Prostate gland (tissue), 2 donors: ENCODE data around the gene CCT3. TPM values are rescaled to one million over a fixed set of nuclear protein-coding genes. Genes with fewer than 3 reads are reported as not detected.

Experiments
- DNase-seq: peaks from one replicate; pipeline ENCODE4 v3.0.0-alpha.2; 2019; ENCODE audit warnings: low spot score
- H3K27ac ChIP-seq, 2 donors: fragments of 200-600 bp; sonication (generic); 2 replicates each; pipeline ENCODE4 v1.5.1; 2017 to 2019
- H3K27me3 ChIP-seq: fragments of 200-600 bp; sonication (generic); replicated peaks from 2 replicates; pipeline ENCODE4 v1.5.1; 2019; ENCODE audit not compliant: insufficient read depth
- H3K36me3 ChIP-seq, 2 donors: fragments of 200-600 bp; sonication (generic); 1 replicate in 1 of 2; 2 replicates in 1 of 2; pipeline versions ENCODE4 v1.5.1 to v1.8.1; 2017 to 2019
- H3K4me1 ChIP-seq: fragments of 200-600 bp; sonication (generic); replicated peaks from 2 replicates; pipeline ENCODE4 v1.5.1; 2019
- H3K4me3 ChIP-seq, 2 donors: fragments of 200-600 bp; sonication (generic); 2 replicates each; pipeline ENCODE4 v1.5.1; 2017 to 2019
- H3K9me3 ChIP-seq: fragments of 200-600 bp; sonication (generic); 2 replicates; pipeline ENCODE4 v1.5.1; 2017
- CTCF ChIP-seq, 4 experiments: fragments of 200-600 bp in 2 of 4; fragments of 450-650 bp in 2 of 4; sonication (generic) in 2 of 4; IDR thresholded peaks; 1 replicate in 3 of 4; 2 replicates in 1 of 4; pipeline ENCODE4 v1.5.1; 2016 to 2019; ENCODE audit warnings: antibody characterized with exemption in 4 of 4, mild to moderate bottlenecking in 2 of 4, moderate library complexity in 2 of 4
- POLR2A ChIP-seq: fragments of 450-650 bp; IDR thresholded peaks from one replicate; pipeline ENCODE4 v1.6.1; 2016; ENCODE audit warnings: antibody characterized with exemption, mild to moderate bottlenecking
- POLR2AphosphoS5 ChIP-seq: sonication (generic); formaldehyde crosslinking; IDR thresholded peaks from one replicate; pipeline ENCODE4 v1.6.1; 2017; ENCODE audit warnings: antibody characterized with exemption
- WGBS: methylation state at CpG from one replicate; pipeline ENCODE4 v1.1.5; 2018; 5-methylcytosine and 5-hydroxymethylcytosine counted together
- intact Hi-C: fragments of 100-400 bp; cut with DNase I; formaldehyde crosslinking; loops from one replicate; pipeline ENCODE4 v1.14.2; 2022
- total RNA-seq, 2 donors: library from RNA; depleted of rRNA; stranded (reverse); fragments of >200 nt; gene quantifications; one replicate each; pipeline ENCODE4 v1.1.0, GENCODE V29; 2016

Gene CCT3
- total RNA-seq, 2 donors from 2014 or later, result 144 to 167 TPM

DNA sequence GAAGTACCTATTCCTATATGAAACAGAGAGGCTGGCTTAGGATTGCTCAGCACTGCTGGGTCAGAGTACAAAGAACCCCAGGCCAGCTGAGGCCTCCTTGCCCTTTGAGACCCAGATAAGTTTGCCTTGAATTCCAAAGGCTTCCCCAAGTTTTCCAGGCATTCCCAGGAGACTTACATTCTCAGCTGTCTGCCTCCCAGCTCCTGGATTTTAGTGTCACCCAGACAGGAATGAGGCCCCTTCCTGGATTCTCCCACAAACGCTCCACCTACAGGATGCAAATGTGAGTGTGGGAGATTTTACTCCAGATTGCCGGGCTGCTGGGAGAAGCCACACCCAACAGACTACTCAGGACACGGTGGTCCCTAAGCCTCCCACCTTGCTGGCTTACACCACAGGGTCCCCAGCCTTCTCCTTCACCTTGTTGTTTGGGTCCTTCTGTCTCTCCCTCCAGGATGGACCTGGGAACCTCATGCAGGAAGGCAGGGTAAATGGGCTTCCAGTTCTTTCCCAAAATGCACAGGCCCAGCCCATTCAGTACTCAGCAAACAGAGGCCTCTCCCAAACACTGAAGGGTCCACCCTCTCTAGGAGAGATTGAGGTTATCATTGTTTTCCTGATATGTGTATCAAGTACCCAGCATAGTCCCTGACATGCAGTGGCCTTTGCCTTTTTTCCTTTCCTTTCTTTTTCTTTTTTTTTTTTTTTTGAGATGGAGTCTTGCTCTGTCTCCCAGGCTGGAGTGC is 41.5 kb upstream of the CCT3 start:
- intact Hi-C loops, result loop anchor here (10.0 kb wide), 1 partner anchor 235 kb away; the partner anchor contains the start of gene HAPLN2

GRCh38 chr1:156378557-156378956 is 40.5 kb upstream of the CCT3 start:
- H3K27ac ChIP-seq, result no peak overlapping the region
- no peaks in the 10 kb centered on the region for H3K4me1 ChIP-seq
- no peak overlapping the region for H3K4me3 ChIP-seq
- no peak for TF ChIP-seq CTCF (IDR thresholded peaks at IDR 0.05)
- no peak for TF ChIP-seq POLR2A
- no peak for TF ChIP-seq POLR2AphosphoS5
- intact Hi-C loops, result no loop called here
- 81% methylated on average over 6 of the region's 6 CpGs for whole genome bisulfite sequencing
- no peaks in the 10 kb centered on the region for H3K9me3 ChIP-seq
- no peak for DNase-seq
- no peaks in the 10 kb centered on the region for H3K27me3 ChIP-seq
- no peaks in the 10 kb centered on the region for H3K36me3 ChIP-seq

More for the DNA sequence above, 41.5 kb upstream of the CCT3 start:
- no peak for TF ChIP-seq CTCF (IDR thresholded peaks at IDR 0.05)
- TF ChIP-seq POLR2A, result no peak
- TF ChIP-seq POLR2AphosphoS5, result no peak
- H3K27me3 ChIP-seq, result no peaks in the 10 kb centered on the region
- no peak overlapping the region for H3K27ac ChIP-seq
- no peaks in the 10 kb centered on the region for H3K36me3 ChIP-seq
- H3K4me3 ChIP-seq, result no peak overlapping the region
- no peaks in the 10 kb centered on the region for H3K4me1 ChIP-seq
- DNase-seq, result no peak
- WGBS, result 44% methylated on average over 3 of the region's 3 CpGs
- H3K9me3 ChIP-seq, result no peaks in the 10 kb centered on the region

- Histone ChIP-seq H3K27me3 (no peaks in the 10 kb centered on the region), H3K27ac (no peak overlapping the region), H3K36me3 (no peaks in the 10 kb centered on the region), H3K9me3 (no peaks in the 10 kb centered on the region), H3K4me3 (no peak overlapping the region), H3K4me1 (no peaks in the 10 kb centered on the region)
- TF ChIP-seq CTCF (IDR thresholded peaks at IDR 0.05) (no peak), POLR2A (no peak)
- intact Hi-C loops, result no loop called here
- 70% methylated on average over 19 of the region's 20 CpGs for WGBS
- no peak for DNase-seq
These were observed 39.1 kb upstream of the CCT3 start for GRCh38 chr1:156376958-156377919.

- Histone ChIP-seq H3K27me3 (no peaks in the 10 kb centered on the region), H3K27ac (no peak overlapping the region), H3K9me3 (no peaks in the 10 kb centered on the region), H3K4me1 (no peaks in the 10 kb centered on the region), H3K36me3 (no peaks in the 10 kb centered on the region), H3K4me3 (no peak overlapping the region)
- TF ChIP-seq POLR2AphosphoS5 (no peak), POLR2A (no peak), CTCF (IDR thresholded peaks at IDR 0.05) (no peak)
- 87% methylated on average over 2 of the region's 2 CpGs for WGBS
- intact Hi-C loops, result no loop called here
- DNase-seq, result no peak
These were observed 38.1 kb upstream of the CCT3 start for GRCh38 chr1:156376146-156376545.
